ENCODE measurements around the gene GNAZ.
A peak's percentile ranks its signal among the peaks of the same experiment; 100 is the strongest.

Gene GNAZ

GRCh38 chr22:23076896-23077572 lies 6.7 kb downstream of the GNAZ start:
- TF ChIP-seq FOXM1 (IDR thresholded peaks at IDR 0.05; ENCODE audit: borderline replicate concordance, low read depth), result no peak
- TF ChIP-seq CREB1 (IDR thresholded peaks at IDR 0.05; ENCODE audit: low read depth), result no peak
- TF ChIP-seq CEBPB (IDR thresholded peaks at IDR 0.05), result no peak
- TF ChIP-seq REST (IDR thresholded peaks at IDR 0.05; ENCODE audit: low read depth), result no peak
- no peak for TF ChIP-seq TEAD4 (IDR thresholded peaks at IDR 0.05)
- no peak for TF ChIP-seq TCF12 (IDR thresholded peaks at IDR 0.05; ENCODE audit: low read depth)
- TF ChIP-seq NFIC (IDR thresholded peaks at IDR 0.05), result no peak
- TF ChIP-seq EGR1 (IDR thresholded peaks at IDR 0.05), result no peak
- no peak for TF ChIP-seq ZBTB7A (IDR thresholded peaks at IDR 0.05; ENCODE audit: low read depth)
- TF ChIP-seq YY1 (IDR thresholded peaks at IDR 0.05; ENCODE audit: low read depth), result no peak

- TF ChIP-seq NFIC (IDR thresholded peaks at IDR 0.05) (peak; percentile 13; the same call in 1 of the 2 replicates), TAF1 (IDR thresholded peaks at IDR 0.05; ENCODE audit: low read depth) (no peak)
Measured at GRCh38 chr22:23077627-23078461, 7.5 kb downstream of the GNAZ start.

- TF ChIP-seq ZBTB7A (IDR thresholded peaks at IDR 0.05; ENCODE audit: low read depth), result no peak
- TF ChIP-seq USF1 (IDR thresholded peaks at IDR 0.05), result no peak
- no peak for TF ChIP-seq CEBPB (IDR thresholded peaks at IDR 0.05)
- TF ChIP-seq EGR1 (IDR thresholded peaks at IDR 0.05), result no peak
- TF ChIP-seq CREB1 (IDR thresholded peaks at IDR 0.05; ENCODE audit: low read depth), result no peak
- no peak for TF ChIP-seq TAF1 (IDR thresholded peaks at IDR 0.05; ENCODE audit: low read depth)
- TF ChIP-seq EP300 (IDR thresholded peaks at IDR 0.05; ENCODE audit: borderline replicate concordance), result no peak
- no peak for TF ChIP-seq YY1 (IDR thresholded peaks at IDR 0.05; ENCODE audit: low read depth)
- TF ChIP-seq FOXM1 (IDR thresholded peaks at IDR 0.05; ENCODE audit: borderline replicate concordance, low read depth), result no peak
- no peak for TF ChIP-seq TEAD4 (IDR thresholded peaks at IDR 0.05)
- no peak for TF ChIP-seq NFIC (IDR thresholded peaks at IDR 0.05)
- no peak for TF ChIP-seq RAD21 (IDR thresholded peaks at IDR 0.05; ENCODE audit: low read depth)
- TF ChIP-seq TCF12 (IDR thresholded peaks at IDR 0.05; ENCODE audit: low read depth), result no peak
- no peak for TF ChIP-seq MAX (IDR thresholded peaks at IDR 0.05)
- no peak for TF ChIP-seq REST (IDR thresholded peaks at IDR 0.05; ENCODE audit: low read depth)
Measured at GRCh38 chr22:23078462-23078787, 8.1 kb downstream of the GNAZ start.

GRCh38 chr22:23079240-23079768 lies 9.0 kb downstream of the GNAZ start:
- no peak for TF ChIP-seq REST (IDR thresholded peaks at IDR 0.05; ENCODE audit: low read depth)
- TF ChIP-seq FOXM1 (IDR thresholded peaks at IDR 0.05; ENCODE audit: borderline replicate concordance, low read depth), result no peak
- no peak for TF ChIP-seq TAF1 (IDR thresholded peaks at IDR 0.05; ENCODE audit: low read depth)
- TF ChIP-seq EGR1 (IDR thresholded peaks at IDR 0.05), result no peak
- no peak for TF ChIP-seq NFIC (IDR thresholded peaks at IDR 0.05)
- no peak for TF ChIP-seq CEBPB (IDR thresholded peaks at IDR 0.05)
- TF ChIP-seq MAX (IDR thresholded peaks at IDR 0.05), result no peak
- no peak for TF ChIP-seq TEAD4 (IDR thresholded peaks at IDR 0.05)
- TF ChIP-seq RAD21 (IDR thresholded peaks at IDR 0.05; ENCODE audit: low read depth), result no peak
- no peak for TF ChIP-seq TCF12 (IDR thresholded peaks at IDR 0.05; ENCODE audit: low read depth)
- TF ChIP-seq CREB1 (IDR thresholded peaks at IDR 0.05; ENCODE audit: low read depth), result no peak
- no peak for TF ChIP-seq USF1 (IDR thresholded peaks at IDR 0.05)
- TF ChIP-seq EP300 (IDR thresholded peaks at IDR 0.05; ENCODE audit: borderline replicate concordance), result no peak

Data from Ishikawa (cell line).